Measurements from ENCODE around the gene ENAM.
"Not testable (repeated sequence)": the region's sequence is repeated elsewhere in the genome, so short reads cannot be mapped to it uniquely, and the experiment has no call there.

ENAM gene

GRCh38 chr4:70687821-70688794 lies 59.6 kb downstream of the ENAM start, which contains the start of gene UTP3:
Gene UTP3, plus strand, starts transcription at chr4:70688532. Its CDS starts 146 bp downstream, at chr4:70688678.
- peak; percentile 96 for TF ChIP-seq CTCF (IDR thresholded peaks at IDR 0.05; ENCODE audit: control insufficient read depth, extremely low read depth, insufficient read depth)
- H3K4me3 ChIP-seq (ENCODE audit: low read depth, low read length): peak within 1 kb of the TSS; percentile 91
- DNase-seq (ENCODE audit: low read depth): peak; percentile 99

GRCh38 chr4:70688795-70689231 lies 60.3 kb downstream of the ENAM start:
- H3K4me3 ChIP-seq (ENCODE audit: low read depth, low read length): peak overlapping the region; percentile 91
- no peak for TF ChIP-seq CTCF (IDR thresholded peaks at IDR 0.05; ENCODE audit: control insufficient read depth, extremely low read depth, insufficient read depth)
- no peak for DNase-seq (ENCODE audit: low read depth)

- no peak for TF ChIP-seq CTCF (IDR thresholded peaks at IDR 0.05; ENCODE audit: control insufficient read depth, extremely low read depth, insufficient read depth)
- no peak for DNase-seq (ENCODE audit: low read depth)
- no peak overlapping the region for H3K4me3 ChIP-seq (ENCODE audit: low read depth, low read length)
These were observed 63.1 kb downstream of the ENAM start for GRCh38 chr4:70691661-70692060.

GRCh38 chr4:70694633-70695032 lies 66.1 kb downstream of the ENAM start:
- DNase-seq (ENCODE audit: low read depth); H3K4me3 ChIP-seq (ENCODE audit: low read depth, low read length): not testable (repeated sequence)

All from LNCaP clone FGC (cell line).